GM12873 (cell line): ENCODE results near the gene MAST1.

Source experiments
- TF ChIP-seq, protein P1 (sequence below): IDR thresholded peaks from 2 replicates; pipeline ENCODE4 v1.5.1; 2012; ENCODE audit warnings: low read depth, mild to moderate bottlenecking, moderate library complexity, low read length, control low read depth; ENCODE audit not compliant: insufficient read depth; ENCODE audit errors: missing control alignments

Gene MAST1

DNA sequence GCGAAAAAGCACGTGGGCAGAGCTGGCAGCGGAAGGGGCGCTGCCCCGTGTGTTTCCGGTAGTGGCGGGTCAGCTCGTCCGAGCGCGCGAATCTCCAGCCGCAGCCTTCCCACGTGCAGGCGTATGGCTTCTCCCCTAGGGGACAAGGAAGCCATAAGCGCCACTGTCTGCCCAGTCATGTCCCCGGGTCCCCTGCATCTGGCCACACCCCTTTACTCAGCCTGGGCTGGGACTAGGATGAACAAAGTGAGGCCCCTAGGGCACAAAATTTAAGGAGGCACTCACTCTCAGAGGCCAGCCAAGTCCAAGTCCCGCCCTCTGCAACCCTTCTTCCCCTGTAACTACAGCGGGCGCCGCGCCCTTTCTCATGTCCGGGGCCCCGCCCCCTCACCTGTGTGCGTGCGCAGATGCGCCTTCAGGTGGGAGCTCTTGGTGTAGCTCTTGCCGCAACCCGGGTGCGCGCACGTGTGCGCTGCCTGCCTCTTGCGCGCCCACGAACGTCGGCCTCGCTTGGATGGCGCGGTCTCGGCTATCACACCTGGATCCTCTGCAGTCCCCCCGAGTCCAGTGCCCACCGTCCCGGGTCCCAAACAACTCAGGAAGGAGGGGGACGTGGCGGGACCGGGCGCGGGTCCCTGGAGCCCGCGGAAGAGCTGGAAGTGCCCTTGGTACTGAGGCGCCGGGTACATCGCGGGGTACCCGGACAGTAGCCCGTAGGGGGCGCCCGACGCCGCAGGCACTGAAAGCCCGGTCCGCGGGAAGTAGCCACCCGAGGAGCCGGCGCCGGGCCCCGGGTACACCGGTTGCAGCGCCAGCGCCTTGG is 46.8 kb downstream of the MAST1 start:
- TF ChIP-seq, protein P1, sequence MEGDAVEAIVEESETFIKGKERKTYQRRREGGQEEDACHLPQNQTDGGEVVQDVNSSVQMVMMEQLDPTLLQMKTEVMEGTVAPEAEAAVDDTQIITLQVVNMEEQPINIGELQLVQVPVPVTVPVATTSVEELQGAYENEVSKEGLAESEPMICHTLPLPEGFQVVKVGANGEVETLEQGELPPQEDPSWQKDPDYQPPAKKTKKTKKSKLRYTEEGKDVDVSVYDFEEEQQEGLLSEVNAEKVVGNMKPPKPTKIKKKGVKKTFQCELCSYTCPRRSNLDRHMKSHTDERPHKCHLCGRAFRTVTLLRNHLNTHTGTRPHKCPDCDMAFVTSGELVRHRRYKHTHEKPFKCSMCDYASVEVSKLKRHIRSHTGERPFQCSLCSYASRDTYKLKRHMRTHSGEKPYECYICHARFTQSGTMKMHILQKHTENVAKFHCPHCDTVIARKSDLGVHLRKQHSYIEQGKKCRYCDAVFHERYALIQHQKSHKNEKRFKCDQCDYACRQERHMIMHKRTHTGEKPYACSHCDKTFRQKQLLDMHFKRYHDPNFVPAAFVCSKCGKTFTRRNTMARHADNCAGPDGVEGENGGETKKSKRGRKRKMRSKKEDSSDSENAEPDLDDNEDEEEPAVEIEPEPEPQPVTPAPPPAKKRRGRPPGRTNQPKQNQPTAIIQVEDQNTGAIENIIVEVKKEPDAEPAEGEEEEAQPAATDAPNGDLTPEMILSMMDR, result peak; percentile 71

DNA sequence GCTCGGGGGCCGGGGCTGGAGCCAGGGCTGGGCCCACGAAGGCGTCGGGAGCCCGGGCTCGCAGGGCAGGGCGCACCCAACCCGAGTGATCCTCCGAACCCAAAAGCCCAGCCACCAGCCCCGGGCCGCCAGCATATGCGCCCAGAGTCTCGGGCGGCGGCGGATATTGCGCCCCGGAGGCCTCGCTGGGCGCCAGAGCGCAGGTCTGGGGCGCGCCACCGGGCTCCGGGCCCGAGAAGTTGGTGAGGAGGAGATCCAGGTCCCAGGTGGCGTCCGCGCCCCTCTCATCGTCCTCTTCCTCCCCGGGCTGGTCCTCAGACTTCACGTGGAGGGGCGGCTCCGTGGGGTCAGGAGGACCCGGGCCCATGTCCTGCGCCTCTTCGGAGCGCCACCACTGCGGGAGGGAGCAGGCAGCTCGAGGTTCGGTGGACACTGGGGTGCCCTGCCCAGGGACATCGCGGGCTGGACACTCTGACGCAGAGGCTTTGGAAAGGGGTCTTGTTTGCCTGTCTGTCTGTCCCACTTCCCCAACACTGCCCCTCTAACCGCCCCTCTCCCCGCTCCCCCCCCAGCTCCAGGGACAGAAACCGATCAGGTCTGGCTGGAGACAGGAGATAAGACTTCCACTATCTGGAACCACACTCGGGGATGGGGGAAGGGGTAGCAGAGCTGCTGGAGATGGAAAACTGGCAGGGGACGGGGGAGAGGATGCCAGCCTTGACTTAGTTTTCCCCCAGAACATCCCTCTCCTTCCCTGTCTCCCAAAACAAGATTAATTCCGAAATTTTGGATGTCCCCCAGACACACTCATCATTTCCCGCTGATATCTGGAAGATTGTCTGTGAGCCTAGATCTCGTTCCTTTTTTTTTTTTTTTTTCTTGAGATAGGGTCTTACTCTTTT is 47.7 kb downstream of the MAST1 start:
- TF ChIP-seq, protein P1, result no peak

DNA sequence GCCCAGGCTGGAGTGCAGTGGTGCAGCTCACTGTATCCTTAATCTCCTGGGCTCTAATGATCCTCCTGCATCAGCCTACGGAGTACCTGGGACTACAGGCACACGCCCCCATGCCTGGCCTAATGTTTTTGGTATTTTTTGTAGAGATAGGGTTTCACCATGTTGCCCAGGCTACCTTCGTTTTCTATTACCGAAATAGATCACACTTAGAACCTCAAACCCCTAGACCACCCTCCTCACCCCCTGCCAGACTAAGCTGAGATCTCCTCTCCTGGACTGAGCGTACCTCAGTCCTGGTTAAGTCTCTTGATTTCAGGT is 48.3 kb downstream of the MAST1 start:
- TF ChIP-seq, protein P1, result no peak

DNA sequence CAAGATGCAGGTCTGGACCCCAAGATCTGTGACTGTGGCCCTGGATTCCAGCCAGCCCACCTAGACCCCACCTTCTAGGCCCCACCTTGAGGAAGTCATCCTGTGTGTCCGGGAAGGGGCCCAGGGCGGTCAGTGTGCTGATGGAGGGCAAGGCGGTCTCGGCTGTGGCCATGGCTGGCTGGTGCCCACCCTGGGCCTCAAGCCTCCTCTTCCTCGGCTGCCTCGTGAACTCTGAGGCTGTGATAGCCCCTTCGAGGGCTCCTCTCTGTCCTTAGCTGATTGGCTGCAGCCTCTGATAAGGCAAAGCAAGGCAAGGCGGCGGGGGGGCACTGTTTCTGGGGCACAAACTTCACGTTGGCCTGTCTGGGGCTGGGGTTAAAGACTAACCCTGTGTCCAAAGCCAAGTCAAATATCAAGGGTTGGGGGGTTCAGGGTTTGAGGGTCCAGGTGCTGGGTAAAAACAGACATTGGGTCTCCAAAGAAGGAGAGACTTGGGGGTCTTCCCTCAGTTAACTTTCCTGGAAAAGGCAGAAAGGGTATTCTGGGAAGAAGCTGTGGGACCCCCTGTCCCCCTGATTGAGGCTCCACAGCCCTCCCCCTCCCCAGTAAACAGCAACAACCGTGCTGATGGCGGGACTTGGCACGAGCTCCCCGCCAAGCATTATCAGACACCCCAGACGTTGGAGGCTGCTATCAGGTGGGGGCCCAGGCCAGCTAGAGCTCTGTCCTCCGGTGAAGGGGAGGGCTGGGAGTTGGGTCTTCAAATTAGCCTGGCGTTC is 48.8 kb downstream of the MAST1 start, which contains the start of gene KLF1:
TSS of gene KLF1 (minus strand) at position 233 of the 779 bp plus-strand sequence. CDS start at position 172, 61 bp downstream.
- TF ChIP-seq, protein P1, result no peak

DNA sequence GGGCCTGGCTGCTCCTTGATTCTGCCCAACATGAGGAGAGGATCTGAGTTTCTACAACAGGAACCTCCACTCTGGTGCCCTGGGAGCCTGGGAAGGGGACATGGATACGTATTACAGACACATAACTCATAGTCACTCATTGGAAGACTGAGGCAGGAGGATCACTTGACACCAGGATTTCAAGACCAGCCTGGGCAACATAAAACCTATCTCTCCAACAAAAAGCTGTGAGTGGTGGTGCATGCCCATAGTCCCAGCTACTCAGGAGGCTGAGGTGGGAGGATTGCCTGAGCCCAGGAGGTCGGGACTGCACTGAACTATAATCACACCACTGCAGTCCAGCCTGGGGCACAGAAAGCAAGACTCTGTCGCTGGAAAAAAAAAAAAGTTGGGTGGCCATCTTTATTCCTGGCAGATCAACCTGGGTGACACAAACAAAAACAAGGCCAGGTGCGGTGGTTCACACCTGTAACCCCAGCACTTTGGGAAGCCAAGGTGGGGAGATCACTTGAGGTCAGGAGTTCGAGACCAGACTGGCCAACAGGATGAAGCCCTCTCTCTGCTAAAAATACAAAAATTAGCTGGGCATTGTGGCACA is 49.8 kb downstream of the MAST1 start:
- TF ChIP-seq, protein P1, result no peak

DNA sequence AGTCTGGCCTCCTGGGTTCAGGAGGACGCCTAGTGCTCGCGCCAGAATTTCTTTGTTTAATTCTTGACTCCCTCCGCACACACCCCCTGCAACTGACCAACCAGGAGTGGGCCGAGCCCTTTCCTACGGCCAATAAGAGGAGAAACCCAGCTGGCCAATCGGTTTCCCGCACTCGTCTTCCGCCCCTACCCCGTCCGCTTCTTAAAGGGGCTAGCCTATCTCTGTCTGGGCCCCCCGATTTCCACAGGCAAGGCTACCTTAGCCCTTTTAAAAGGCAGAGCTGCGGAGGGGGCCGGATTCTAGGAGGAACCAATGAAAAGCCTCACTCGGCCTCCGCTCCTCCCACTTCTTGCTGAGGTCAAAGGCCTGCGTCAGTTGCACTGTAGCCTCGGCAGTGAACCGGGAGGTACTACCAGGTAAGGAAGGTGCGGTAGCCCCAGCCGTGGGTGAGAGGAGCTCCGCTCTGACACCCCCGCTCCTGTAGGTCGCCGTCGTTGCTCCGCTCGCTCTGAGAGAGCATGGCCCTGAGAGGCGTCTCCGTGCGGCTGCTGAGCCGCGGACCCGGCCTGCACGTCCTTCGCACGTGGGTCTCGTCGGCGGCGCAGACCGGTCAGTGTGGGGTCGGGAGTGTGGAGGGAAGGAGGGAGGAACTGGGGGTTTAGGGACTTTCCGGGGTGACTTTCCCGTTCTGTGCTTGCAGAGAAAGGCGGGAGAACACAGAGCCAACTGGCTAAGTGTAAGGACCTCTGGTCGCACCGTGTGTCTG is 52.7 kb downstream of the MAST1 start, which contains the start of gene GCDH:
TSS of gene GCDH (plus strand) at position 374 of the 766 bp plus-strand sequence. CDS start at position 519, 145 bp downstream.
- TF ChIP-seq, protein P1, result peak; percentile 4
